GM06990 (cell line): Measurements from ENCODE around the gene TAF1.
"Not testable (repeated sequence)": the region's sequence is repeated elsewhere in the genome, so short reads cannot be mapped to it uniquely, and the experiment has no call there.

Source experiments
- DNase-seq: peaks from one replicate; pipeline ENCODE4 v3.0.0-alpha.2; 2011; ENCODE audit not compliant: insufficient read length; ENCODE audit errors: extremely low read depth
- H3K27me3 ChIP-seq: replicated peaks from 2 replicates; pipeline ENCODE4 v1.6.0; 2011; ENCODE audit warnings: low read length; ENCODE audit not compliant: control insufficient read depth, insufficient read depth
- H3K36me3 ChIP-seq: 2 replicates; pipeline ENCODE4 v1.5.1; 2011; ENCODE audit warnings: low read length; ENCODE audit not compliant: control insufficient read depth, insufficient read depth
- H3K4me3 ChIP-seq: replicated peaks from 2 replicates; pipeline ENCODE4 v1.5.1; 2011; ENCODE audit warnings: low read depth, mild to moderate bottlenecking, control low read depth, low read length
- CTCF ChIP-seq: IDR thresholded peaks from 2 replicates; pipeline ENCODE4 v1.5.1; 2011; ENCODE audit warnings: low read length, control low read depth, mild to moderate bottlenecking, inconsistent platforms; ENCODE audit not compliant: insufficient read depth, poor library complexity, severe bottlenecking

Gene TAF1

GRCh38 chrX:71365875-71366673, at the start of gene TAF1:
Gene TAF1 (plus strand): TSS chrX:71366357. CDS start chrX:71366375, 18 bp downstream.
- TF ChIP-seq CTCF, result no peak
- Histone ChIP-seq H3K27me3 (no peaks in the 10 kb centered on the region), H3K4me3 (peak within 1 kb of the TSS; percentile 93), H3K36me3 (no peaks in the 10 kb centered on the region)
- peak; percentile 94 for DNase-seq

- not testable (repeated sequence) for H3K4me3 ChIP-seq, DNase-seq, H3K27me3 ChIP-seq, H3K36me3 ChIP-seq
Observed at GRCh38 chrX:71316959-71317358, 49.2 kb upstream of the TAF1 start.

DNA sequence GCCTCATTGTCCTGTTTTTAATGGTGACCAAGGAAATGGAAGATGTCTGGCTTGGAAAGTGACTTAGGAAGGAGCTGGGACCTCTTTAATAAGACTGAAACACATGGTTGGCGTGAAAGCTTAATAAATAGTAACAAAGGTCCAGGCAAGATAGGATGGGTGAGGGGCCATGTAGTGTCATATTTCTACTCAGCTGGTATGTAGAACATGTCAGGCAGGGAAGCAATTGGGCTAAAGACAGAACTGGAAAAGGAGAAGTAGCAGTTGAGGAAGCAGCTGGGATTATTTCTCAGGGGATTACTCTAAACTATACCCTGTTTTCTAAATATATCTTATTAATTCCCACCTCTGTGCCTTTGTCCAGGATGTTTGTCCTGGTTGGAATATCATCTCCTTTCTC, 46.0 kb upstream of the TAF1 start:
- no peak for TF ChIP-seq CTCF
- no peak overlapping the region for H3K4me3 ChIP-seq
- DNase-seq, result no peak
- no peaks in the 10 kb centered on the region for H3K36me3 ChIP-seq
- no peaks in the 10 kb centered on the region for H3K27me3 ChIP-seq

DNA sequence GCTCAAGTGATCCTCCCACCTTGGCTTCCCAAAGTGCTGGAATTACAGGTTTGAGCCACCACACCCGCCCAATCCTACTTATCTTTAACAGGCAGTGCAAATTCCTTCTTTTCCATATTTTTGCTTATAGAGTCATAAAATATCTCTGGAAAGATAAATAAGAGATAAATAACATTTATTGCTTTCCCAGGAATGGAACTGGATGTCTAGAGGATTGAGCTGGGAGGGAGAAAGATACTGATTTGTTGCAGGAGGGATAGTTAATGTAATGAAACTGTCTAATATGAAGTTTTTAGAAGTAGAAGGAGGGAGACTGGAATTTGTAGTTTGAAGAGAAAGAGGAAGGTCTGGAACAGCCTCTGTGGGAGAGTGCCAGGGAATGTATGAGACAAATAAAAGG, 44.4 kb upstream of the TAF1 start:
- no peak for TF ChIP-seq CTCF
- no peak overlapping the region for H3K4me3 ChIP-seq
- DNase-seq, result no peak
- H3K36me3 ChIP-seq, result no peaks in the 10 kb centered on the region
- H3K27me3 ChIP-seq, result no peaks in the 10 kb centered on the region

GRCh38 chrX:71324452-71324851, 41.7 kb upstream of the TAF1 start:
- not testable (repeated sequence) for H3K4me3 ChIP-seq, DNase-seq, H3K36me3 ChIP-seq, H3K27me3 ChIP-seq

- Histone ChIP-seq H3K4me3 (no peak overlapping the region), H3K36me3 (no peaks in the 10 kb centered on the region), H3K27me3 (no peaks in the 10 kb centered on the region)
- TF ChIP-seq CTCF, result no peak
- DNase-seq, result no peak
Observed at GRCh38 chrX:71326394-71326793, 39.8 kb upstream of the TAF1 start.

DNA sequence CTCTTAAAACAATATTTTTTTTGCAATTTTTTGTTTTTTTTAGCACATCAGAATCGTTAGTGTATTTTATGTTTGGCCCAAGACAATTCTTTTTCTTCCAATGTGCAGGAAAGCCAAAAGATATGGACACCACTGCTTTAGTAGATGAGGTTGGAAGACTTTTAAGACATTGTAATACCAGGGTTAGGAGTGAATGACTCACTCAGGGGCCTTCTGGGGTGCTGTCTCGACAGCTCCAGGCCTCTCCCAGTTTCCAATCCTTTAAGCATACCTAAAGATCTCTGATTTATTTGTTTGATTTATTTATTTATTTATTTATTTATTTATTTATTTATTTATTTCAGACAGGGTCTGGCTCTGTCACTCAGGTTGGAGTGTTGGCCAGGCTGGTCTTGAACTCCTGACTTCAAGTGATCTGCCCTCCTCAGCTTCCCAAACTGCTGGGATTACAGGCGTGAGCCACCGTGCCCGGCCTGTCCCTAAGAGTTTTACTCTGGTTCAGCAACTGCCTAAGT, 16.9 kb upstream of the TAF1 start:
- not testable (repeated sequence) for DNase-seq, H3K36me3 ChIP-seq, H3K27me3 ChIP-seq, H3K4me3 ChIP-seq

DNA sequence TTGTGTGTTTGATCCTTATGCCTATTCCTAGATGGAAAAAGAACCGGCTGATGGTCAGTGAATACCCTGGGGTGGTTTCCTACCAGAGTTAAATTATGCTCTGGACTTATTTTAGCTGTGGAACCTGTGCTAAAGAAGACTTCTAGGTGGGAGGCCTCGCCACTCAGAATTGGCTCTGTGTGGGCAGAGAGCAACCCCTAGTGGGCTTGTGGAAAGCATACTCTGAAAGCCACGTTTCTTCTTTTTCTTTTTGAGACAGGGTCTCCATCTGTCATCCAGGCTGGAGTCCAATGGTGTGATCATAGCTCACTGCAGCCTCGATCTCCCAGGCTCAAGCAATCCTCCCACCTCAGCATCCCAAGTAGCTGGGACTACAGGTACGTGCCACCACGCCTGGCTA, 16.3 kb upstream of the TAF1 start:
- not testable (repeated sequence) for H3K27me3 ChIP-seq, DNase-seq, H3K36me3 ChIP-seq, H3K4me3 ChIP-seq

- DNase-seq, H3K4me3 ChIP-seq, H3K27me3 ChIP-seq, H3K36me3 ChIP-seq: not testable (repeated sequence)
Observed at GRCh38 chrX:71352439-71352838, 13.7 kb upstream of the TAF1 start.
